Activated CD4-positive, alpha-beta T cell treated with anti-CD3 and anti-CD28 coated beads, Interleukin-2, Interleukin-6, amounts not matched to agents 100 ng/mL and 50 ng/mL, durations not matched to agents 16 hours and 8 hours (primary cell): ENCODE data around the gene ZNF227.
"Not testable (repeated sequence)": the region's sequence is repeated elsewhere in the genome, so short reads cannot be mapped to it uniquely, and the experiment has no call there.

Experiments used
- DNase-seq: peaks from one replicate; pipeline ENCODE4 v3.0.0-alpha.2; 2020

Gene ZNF227

DNA sequence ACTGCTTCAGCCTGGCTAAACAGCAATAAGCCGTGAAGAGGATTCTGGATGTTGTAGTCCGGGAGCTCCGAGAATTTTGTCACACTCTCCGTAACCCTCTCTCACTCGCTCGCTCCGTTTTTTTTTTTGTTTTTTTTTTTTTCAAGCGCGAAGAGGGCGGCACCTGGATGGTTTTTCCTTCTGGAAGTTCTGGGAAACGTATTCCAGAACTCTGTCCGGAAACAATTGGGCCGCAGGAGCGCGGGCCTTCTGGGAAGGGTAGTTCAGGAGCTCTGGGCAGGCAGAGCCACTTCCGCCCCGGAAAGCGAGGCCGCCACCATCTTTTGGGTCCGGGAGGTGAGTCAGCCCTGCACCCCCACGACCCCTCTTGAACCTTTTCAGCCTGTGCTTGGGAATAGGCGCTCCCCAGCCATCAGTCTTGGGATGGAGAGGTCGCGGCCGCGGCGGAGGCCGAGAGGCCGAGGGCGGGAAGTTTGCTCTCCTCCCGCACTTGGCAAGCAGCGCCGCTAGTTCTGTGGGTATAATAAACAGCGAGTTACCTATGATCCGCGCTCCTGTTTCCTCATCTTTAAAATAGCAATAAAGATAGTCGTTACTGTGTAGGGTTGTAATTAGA lies at the start of gene ZNF227:
Gene ZNF227 (plus strand): TSS at position 283 of the 616 bp plus-strand sequence. CDS start 5,261 bp downstream, outside the sequence.
- peak; percentile 87 for DNase-seq

DNA sequence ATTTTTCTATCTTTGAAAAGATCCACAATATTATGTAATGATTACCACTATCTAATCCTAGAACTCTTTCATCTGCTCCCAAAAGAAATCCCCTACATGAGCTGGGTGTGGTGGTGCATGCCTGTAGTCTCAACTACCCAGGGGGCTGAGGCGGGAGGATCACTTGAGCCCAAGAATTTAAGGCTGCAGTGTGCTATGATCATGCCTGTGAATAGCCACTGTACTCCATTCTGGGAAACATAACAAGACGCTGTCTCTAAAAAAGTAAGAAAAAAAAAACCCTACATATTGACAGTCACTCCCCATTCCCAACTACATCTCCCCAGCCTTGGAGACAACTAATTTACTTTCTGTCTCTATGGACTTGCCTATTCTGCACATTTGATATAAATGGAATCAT lies 48.5 kb upstream of the ZNF227 start:
- no peak for DNase-seq

DNA sequence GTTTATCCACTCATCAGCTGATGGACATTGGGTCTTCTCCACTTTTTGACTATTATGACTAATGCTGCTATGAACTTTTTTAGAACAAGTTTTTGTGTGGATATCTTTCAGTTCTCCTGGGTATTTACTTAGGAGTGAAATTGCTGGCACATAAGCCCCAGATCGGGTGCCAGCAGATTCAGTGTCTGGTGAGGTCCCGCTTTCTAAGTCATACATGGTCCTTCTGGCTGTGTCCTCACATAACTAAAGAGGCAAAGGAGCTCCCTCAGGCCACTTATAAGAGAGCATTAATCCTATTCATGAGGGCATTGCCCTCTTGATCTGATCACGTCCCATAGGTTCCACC lies 48.0 kb upstream of the ZNF227 start:
- DNase-seq, result no peak

DNA sequence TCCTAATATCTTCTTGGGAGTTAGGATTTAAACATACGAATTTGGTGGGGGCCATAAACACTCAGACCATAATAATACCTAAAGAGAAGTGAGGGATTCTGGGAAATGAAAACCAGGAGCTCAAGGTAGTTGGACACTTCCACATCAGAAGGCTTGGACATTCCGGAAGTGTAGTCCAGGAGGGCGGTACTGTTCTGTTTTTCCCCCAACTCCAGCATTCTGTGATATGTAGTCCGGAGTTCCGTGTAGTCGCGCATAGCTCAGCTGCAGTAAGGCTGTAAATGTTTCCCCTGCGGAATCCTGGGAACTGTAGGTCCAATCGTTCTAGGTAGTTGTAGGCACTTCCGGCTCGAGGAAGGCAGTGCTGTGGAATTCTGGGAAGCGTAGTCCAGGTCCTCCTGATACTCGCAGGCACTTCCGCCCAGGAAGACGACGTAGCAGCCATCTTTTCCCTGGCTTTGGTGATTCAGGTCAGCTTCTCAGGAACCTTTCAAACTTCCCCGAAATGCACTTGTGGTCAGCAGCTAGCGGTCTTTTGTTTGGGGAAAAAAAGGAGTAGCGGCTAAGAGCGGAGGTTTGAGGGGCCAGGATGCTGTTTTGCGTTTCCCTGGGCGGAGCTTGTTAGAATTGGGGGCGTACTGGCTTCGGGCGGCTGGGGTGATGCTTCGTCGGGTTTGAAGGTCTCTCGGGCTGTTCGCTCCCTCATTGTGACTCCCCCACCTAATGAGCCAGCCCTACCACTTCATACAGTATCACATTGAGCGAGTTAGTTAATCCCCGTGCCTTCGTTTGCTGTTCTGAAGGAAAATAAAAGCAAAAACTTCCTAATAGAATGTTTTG lies 47.4 kb upstream of the ZNF227 start, which contains the start of gene ZNF226:
Gene ZNF226 (plus strand): TSS at position 428 of the 840 bp plus-strand sequence. CDS start 4,981 bp downstream, outside the sequence.
- peak; percentile 90 for DNase-seq

DNA sequence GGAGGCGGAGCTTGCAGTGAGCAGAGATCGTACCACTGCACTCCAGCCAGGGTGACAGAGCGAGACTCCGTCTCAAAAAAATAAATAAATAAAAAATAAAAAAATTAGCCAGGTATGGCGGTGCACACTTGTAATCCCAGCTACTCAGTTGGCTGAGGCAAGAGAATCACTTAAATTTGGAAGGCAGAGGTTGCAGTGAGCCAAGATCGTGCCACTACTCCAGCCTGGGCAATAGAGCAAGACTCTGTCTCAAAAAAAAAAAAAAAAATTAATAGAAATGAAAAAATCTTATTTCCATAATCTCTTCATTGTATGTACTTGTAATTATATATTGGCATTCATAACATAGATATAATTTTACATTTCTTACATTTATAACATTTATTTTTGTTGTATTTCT lies 41.7 kb upstream of the ZNF227 start:
- not testable (repeated sequence) for DNase-seq

DNA sequence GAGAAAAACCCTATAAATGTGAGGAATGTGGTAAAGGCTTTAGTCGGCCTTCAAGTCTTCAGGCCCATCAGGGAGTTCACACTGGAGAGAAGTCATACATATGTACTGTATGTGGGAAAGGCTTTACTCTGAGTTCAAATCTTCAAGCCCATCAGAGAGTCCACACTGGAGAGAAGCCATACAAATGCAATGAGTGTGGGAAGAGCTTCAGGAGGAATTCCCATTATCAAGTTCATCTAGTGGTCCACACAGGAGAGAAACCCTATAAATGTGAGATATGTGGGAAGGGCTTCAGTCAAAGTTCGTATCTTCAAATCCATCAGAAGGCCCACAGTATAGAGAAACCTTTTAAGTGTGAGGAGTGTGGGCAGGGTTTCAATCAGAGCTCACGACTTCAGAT lies 35.7 kb upstream of the ZNF227 start:
- no peak for DNase-seq

DNA sequence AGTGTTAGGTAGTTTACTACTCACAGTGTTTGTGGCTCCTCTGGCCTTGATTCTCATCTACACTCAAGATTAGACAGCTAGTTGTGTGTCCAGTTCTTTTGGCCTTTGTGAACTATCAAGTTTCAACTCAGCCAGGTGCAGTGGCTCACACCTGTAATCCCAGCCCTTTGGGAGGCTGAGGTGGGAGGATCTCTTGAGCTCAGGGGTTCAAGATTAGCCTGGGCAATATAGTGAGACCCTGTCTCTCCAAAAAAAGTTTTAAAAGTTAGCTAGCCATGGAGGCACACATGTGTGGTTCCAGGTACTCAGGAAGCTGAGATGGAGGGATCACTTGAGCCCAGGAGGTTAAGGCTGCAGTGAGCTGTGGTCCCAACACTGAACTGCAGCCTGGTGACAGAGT lies 31.4 kb upstream of the ZNF227 start:
- DNase-seq, result no peak

DNA sequence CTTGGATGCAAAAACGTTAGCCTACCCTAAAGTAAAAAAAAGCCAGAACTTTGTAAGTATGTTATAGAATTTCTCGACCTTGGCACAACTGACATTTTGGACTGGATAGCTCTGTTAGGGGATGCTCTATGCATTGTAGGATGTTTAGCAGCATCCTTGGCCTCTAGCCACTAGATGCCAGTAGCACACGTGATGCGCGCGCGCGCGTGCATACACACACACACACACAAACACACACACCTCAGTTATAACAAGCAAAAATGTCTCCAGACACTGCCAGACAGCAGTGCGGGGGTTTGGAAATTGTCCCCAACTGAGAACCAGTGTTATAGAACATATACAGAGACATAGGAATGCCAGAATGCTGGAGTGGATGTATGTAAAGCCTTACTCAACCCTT lies 30.2 kb upstream of the ZNF227 start:
- DNase-seq, result no peak

DNA sequence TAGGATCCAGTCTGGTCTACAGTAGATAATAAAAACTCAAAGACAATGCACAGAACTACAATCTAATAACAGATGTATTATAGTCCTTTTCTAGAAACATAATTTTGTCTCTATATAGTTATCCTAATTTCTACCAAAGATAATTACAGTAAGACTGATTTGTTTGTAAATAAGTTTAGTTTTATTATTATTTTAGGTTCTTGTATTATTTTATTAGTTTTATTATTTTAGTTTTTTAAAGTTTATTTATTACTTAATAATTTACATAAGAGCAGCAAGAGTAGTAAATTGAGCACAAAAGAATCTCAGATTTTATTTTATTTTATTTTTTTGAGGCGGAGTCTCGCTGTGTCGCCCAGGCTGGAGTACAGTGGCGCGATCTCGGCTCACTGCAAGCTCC lies 22.3 kb upstream of the ZNF227 start:
- DNase-seq, result no peak

DNA sequence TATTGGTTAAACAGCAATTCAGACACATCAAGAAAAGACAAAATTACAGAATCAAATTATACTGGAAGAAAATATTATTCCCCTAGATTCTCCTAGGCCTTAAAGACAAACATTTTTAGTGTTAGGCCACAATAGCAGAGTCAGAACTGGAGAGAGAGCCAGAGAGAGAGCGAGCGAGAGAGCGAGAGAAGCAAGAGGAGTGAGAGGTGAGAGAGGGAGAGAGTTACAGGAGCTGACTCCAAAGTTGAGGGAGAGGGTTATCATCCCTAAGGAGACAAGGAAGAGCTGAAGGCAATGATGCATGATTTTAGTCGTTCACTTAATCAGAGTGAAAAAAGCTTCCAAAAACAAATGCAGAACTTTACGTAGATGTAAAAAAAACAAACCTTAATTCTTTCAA lies 20.2 kb upstream of the ZNF227 start:
- DNase-seq, result no peak

DNA sequence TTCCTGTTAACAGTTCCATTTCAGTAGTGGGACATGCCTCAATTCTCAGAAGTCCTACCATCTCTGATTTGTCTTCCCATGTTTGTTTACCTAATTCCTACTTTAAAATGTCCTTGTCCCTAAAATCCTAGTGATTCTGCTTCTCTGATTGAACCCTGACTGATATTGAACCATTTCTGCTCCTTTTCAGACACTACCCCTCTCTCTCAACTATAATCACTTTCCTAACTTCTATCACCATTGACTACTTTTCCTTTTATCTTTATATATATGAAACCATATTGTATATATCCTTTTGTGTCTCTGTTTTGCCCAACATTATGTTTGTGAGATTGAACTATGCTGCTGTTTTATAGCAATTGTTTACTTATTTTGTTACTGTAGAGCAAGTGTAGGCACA lies 15.6 kb upstream of the ZNF227 start:
- DNase-seq, result no peak

DNA sequence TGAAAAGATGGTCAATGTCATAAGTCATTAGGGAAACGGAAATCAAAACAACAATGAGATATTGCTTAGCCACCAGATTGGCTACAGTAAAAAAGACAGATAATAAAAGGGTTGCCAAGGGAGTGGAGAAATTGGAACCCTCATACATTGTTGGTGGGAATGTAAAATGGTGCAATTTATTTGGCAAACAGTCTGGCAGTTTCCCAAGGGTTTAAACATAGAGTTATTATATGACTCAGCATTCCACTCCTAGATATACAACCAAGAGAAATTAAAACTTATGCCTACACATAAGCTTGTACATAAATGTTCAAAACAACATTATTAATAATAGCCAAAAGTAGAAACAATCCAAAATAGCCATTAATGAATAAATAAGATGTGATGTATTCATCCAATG lies 9.9 kb upstream of the ZNF227 start:
- no peak for DNase-seq

DNA sequence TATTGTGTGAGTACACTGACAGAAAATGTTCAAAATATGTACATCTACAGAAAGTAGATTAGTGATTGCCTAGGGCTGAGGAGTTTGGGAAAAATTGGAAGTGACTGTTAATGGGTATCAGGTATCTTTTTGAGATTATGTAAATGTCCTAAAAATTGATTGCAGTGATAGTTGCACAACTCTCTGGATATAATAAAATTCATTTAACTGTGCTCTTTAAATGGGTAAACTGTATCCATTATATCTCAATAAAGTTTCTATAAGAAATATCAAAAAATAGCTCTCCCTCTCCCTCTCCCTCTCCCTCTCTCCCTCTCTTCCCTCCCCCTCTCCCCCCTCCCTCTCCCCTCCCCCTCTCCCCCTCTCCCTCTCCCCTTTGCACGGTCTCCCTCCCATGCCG lies 9.4 kb upstream of the ZNF227 start:
- no peak for DNase-seq

DNA sequence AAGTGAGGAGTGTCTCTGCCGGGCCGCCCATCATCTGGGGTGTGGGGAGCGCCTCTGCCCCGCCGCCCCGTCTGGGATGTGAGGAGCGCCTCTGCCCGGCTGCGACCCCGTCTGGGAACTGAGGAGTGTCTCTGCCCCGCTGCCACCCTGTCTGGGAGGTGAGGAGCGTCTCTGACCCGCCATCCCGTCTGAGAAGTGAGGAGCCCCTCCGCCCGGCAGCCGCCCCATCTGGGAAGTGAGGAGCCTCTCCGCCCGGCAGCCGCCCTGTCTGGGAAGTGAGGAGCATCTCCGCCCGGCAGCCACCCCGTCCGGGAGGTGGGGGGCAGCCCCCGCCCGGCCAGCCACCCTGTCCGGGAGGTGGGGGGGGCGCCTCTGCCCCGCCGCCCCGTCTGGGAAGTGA lies 8.5 kb upstream of the ZNF227 start:
- DNase-seq, result not testable (repeated sequence)

DNA sequence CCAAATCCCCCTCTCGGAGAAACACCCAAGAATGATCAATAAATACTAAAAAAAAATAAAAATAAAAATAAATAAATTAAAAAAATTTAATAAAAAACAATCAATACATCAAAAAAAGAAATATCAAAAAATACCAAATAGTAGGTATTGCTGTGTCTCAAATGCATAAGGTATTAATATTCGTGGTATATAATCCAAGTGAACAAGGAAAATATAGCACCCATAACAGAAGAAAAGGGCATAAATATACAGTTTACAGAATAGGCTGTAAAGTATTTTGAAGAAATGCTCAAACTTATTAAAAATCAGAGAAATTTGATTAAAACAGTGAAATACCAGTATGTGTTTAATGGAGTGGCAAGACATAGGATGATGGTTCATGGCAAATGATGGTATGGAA lies 7.6 kb upstream of the ZNF227 start:
- no peak for DNase-seq

DNA sequence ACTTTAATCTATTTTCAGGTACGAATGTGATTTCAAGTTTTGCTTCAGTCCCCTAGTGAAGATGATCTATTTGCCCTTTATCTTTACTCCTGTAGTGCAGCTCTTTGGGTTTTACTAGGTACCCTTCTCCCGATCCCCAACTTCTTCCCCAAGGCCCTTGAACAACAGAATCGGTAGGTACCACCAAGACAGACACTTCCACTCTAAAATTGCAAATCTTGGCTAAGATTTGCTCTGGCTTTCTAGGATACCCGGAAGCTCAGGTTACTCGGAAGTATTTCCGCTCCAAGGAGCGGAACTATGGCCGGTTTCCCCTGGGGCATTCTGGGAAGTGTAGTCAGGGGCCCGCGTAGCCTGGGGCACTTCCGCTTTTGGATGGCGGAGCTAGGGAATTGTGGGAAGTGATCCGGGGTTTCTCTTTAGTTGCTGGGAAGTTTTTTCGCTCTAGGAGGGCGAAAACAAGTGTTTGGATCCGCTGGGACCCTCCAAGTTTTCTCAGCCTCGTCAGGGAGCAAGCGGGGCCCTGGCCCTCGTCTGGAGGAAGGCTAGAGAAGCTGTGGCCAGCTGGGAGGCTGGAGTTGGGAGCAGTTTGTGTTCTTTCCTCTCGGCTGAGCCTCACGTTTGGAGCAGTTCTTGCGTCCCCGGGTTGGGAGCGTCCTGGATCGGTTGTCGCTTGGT lies 5.1 kb upstream of the ZNF227 start:
- DNase-seq, result peak; percentile 91

DNA sequence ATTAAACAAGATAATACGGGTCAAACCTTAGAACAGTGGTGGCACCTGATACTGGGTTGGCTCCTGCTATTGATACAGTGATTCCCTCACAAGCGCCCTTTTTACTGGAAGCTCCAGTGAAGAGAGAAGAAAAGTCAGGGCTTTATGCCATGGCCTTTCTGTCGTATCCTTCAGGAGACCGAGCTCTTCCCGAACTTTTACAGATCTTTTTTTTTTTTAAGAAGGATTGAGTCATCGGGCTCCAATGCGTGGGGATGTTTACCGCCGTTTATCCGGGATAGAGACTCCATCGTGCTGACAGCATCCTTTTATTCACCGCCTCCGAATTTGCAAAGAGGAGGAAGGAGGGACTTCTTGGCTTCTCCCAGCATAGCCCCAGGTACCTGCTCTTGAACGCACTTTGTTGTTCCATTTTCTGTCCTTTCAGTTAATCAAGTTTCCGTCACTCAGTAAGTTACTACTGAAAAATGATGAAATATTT lies 574 bp downstream of the ZNF227 start:
- peak; percentile 16 for DNase-seq

DNA sequence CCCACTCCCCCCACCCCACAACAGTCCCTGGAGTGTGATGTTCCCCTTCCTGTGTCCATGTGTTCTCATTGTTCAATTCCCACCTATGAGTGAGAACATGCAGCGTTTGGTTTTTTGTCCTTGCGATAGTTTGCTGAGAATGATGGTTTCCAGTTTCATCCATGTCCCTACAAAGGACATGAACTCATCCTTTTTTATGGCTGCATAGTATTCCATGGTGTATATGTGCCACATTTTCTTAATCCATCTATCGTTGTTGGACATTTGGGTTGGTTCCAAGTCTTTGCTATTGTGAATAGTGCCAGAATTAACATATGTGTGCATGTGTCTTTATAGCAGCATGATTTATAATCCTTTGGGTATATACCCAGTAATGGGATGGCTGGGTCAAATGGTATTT lies 7.6 kb downstream of the ZNF227 start:
- not testable (repeated sequence) for DNase-seq

DNA sequence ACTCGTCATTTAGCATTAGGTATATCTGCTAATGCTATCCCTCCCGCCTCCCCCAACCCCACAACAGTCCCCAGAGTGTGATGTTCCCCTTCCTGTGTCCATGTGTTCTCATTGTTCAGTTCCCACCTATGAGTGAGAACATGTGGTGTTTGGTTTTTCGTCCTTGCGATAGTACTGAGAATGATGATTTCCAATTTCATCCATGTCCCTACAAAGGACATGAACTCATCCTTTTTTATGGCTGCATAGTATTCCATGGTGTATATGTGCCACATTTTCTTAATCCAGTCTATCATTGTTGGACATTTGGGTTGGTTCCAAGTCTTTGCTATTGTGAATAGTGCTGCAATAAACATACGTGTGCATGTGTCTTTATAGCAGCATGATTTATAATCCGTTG lies 8.4 kb downstream of the ZNF227 start:
- not testable (repeated sequence) for DNase-seq

DNA sequence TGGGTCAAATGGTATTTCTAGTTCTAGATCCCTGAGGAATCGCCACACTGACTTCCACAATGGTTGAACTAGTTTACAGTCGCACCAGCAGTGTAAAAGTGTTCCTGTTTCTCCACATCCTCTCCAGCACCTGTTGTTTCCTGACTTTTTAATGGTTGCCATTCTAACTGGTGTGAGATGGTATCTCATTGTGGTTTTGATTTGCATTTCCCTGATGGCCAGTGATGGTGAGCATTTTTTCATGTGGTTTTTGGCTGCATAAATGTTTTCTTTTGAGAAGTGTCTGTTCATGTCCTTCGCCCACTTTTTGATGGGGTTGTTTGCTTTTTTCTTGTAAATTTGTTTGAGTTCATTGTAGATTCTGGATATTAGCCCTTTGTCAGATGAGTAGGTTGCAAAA lies 9.0 kb downstream of the ZNF227 start:
- DNase-seq, result not testable (repeated sequence)

DNA sequence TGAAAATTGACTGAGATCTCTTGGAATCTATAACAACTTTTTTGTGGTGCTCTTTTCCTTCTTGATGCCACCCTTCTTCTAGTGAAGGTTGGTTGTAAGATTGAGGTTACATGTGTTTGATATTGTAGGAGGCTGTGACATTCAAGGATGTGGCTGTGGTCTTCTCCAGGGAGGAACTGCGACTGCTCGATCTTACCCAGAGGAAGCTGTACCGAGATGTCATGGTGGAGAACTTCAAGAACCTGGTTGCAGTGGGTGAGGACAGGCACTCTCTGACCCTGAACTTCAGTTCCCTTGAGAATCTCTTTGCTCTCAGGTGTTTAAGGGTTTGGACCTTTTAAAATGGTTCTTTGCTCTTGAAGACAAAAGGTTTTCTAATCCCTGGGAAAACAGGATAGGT lies 16.0 kb downstream of the ZNF227 start:
- DNase-seq, result no peak

DNA sequence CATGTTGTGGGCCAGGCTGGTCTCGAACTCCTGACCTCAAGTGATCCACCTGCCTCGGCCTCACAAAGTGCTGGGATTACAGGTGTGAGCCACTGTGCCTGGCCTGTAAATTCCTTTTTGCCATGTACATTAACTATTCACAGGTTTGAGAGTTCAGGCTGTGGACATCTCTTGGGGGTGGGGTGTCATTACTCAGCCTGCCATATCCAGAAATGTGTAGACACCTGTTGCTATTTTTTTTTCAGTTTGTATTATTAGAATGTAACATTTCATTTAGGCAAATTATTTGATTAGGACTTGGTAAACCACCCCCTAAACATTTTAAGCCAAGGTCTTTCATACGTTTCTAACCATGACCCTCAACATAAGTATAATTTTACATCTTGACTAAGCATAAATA lies 20.5 kb downstream of the ZNF227 start:
- no peak for DNase-seq

DNA sequence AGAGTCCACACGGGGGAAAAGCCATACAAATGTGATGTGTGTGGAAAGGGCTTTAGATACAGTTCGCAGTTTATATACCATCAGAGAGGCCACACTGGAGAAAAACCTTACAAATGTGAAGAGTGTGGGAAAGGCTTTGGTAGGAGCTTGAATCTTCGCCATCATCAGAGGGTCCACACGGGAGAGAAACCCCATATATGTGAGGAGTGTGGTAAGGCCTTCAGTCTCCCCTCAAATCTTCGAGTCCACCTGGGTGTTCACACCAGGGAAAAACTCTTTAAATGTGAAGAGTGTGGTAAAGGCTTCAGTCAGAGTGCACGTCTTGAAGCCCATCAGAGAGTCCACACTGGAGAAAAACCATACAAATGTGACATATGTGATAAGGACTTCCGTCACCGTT lies 24.1 kb downstream of the ZNF227 start:
- DNase-seq, result no peak

DNA sequence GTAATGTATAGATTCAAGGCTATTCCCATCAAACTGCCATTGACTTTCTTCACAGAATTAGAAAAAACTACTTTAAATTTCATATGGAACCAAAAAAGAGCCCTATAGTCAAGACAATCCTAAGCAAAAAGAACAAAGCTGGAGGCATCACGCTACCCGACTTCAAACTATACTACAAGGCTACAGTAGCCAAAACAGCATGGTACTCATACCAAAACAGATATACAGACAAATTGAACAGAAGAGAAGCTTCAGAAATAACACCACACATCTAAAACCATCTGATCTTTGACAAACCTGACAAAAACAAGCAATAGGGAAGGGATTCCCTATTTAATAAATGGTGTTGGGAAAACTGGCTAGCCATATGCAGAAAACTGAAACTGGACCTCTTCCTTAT lies 40.0 kb downstream of the ZNF227 start:
- not testable (repeated sequence) for DNase-seq
